ENCODE results near the gene CDC42BPA. TPM values are rescaled to one million over a fixed set of nuclear protein-coding genes. Genes with fewer than 3 reads are reported as not detected.

Gene CDC42BPA
- total RNA-seq, 1 experiment from 2014 or later, result 46.4 TPM

DNA sequence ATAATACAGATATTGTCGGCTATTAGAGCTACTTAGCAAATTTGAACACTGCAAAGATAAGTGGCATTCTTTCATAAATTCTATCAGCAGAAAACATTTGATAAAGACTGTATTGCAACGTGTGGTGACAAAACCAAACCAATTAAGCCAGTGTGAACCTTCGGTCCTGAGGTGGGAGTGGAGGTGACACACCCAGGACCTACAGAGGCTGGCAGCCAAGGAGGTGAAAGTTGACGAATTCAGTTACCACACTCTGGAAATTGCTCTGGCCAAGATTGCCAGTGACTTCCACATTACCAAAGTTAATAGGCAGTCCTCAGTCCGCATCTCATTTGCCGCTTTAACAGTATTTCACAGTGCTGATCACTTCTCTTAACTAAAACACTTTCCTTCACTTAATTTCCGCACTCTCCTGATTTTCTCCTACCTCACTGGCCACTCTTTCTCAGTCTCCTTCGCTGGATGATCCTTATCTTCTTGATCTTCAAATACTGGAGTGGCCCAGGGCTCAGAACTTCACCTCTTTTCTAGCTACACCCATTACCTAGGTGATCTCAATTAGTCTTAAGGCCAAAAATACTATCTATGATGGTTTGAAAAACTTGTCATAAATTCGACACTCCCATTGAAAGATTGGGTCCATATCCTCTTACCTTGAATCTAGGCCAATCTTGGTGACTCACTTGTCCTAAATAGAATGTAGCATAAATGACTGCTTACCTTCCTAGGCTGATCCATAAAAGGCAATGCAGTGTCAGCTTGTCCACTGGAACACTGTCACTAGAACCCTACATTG, 5.1 kb upstream of the CDC42BPA start:
- H3K27ac ChIP-seq, result no peak overlapping the region
- no peaks in the 10 kb centered on the region for H3K9me3 ChIP-seq (replicated peaks)
- no peaks in the 10 kb centered on the region for H3K27me3 ChIP-seq (replicated peaks)
- 0 out of 2 replicates have a peak, but pooled peaks cover 4% of the 10 kb centered on the region for H3K4me1 ChIP-seq (replicated peaks)
- H3K4me3 ChIP-seq, result no peak overlapping the region
- no peak for DNase-seq (ENCODE audit: low read depth in 1 of 2, low spot score in 2 of 2)
- no peaks in the 10 kb centered on the region for H3K36me3 ChIP-seq

- Histone ChIP-seq H3K27me3 (replicated peaks) (no peaks in the 10 kb centered on the region), H3K4me1 (replicated peaks) (0 out of 2 replicates have a peak, but pooled peaks cover 4% of the 10 kb centered on the region), H3K36me3 (peaks cover 6% of the 10 kb centered on the region), H3K4me3 (no peak overlapping the region), H3K27ac (no peak overlapping the region), H3K9me3 (replicated peaks) (no peaks in the 10 kb centered on the region)
- DNase-seq (ENCODE audit: low read depth in 1 of 2, low spot score in 2 of 2), result no peak
Observed at GRCh38 chr1:227322376-227322775, 4.1 kb upstream of the CDC42BPA start.

GRCh38 chr1:227321035-227321434, 2.7 kb upstream of the CDC42BPA start:
- DNase-seq (ENCODE audit: low read depth in 1 of 2, low spot score in 2 of 2), result no peak
- H3K27me3 ChIP-seq (replicated peaks), result no peaks in the 10 kb centered on the region
- H3K4me3 ChIP-seq, result no peak overlapping the region
- peaks cover 6% of the 10 kb centered on the region for H3K36me3 ChIP-seq
- no peak overlapping the region for H3K27ac ChIP-seq
- H3K4me1 ChIP-seq (replicated peaks), result 0 out of 2 replicates have a peak, but pooled peaks cover 4% of the 10 kb centered on the region
- no peaks in the 10 kb centered on the region for H3K9me3 ChIP-seq (replicated peaks)

GRCh38 chr1:227320476-227320875, 2.2 kb upstream of the CDC42BPA start:
- 0 out of 2 replicates have a peak, but pooled peaks cover 4% of the 10 kb centered on the region for H3K4me1 ChIP-seq (replicated peaks)
- no peaks in the 10 kb centered on the region for H3K9me3 ChIP-seq (replicated peaks)
- no peaks in the 10 kb centered on the region for H3K27me3 ChIP-seq (replicated peaks)
- DNase-seq (ENCODE audit: low read depth in 1 of 2, low spot score in 2 of 2), result no peak
- H3K4me3 ChIP-seq, result no peak overlapping the region
- peaks cover 6% of the 10 kb centered on the region for H3K36me3 ChIP-seq
- H3K27ac ChIP-seq, result no peak overlapping the region

- Histone ChIP-seq H3K27me3 (replicated peaks) (no peaks in the 10 kb centered on the region), H3K27ac (peak overlapping the region; percentile 88), H3K4me3 (peak overlapping the region; percentile 93), H3K4me1 (replicated peaks) (0 out of 2 replicates have a peak, but pooled peaks cover 4% of the 10 kb centered on the region), H3K36me3 (peaks cover 6% of the 10 kb centered on the region), H3K9me3 (replicated peaks) (no peaks in the 10 kb centered on the region)
- DNase-seq (ENCODE audit: low read depth in 1 of 2, low spot score in 2 of 2), result peak; percentile 69 to 77
Observed at GRCh38 chr1:227318853-227319607, 738 bp upstream of the CDC42BPA start.

DNA sequence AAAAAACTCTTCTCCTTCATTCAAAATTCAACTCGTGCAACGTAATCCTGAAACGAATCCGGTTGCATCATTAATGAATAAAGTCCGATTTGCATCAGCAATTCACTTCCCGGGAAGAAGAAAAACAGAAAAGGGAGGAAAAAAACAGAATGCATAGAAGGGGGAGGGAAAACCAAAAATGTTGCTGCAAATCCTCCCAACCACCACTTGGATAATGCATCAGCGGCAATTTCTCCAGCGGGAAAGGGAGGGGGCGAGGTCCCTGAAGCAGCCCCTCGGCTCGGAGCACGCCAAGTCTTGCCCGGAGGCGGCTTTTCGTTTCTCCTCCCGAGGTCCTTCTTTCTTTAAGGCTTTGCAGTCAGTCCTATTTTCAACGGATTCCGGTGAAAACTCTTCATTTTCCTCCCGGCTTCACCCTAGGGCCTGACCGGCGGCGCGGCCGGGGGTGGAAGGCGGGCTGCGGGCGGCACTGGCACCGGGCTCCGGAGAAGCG, 723 bp downstream of the CDC42BPA start:
- DNase-seq (ENCODE audit: low read depth in 1 of 2, low spot score in 2 of 2), result peak; percentile 67 to 79
- H3K9me3 ChIP-seq (replicated peaks), result no peaks in the 10 kb centered on the region
- peak overlapping the region; percentile 88 for H3K27ac ChIP-seq
- H3K4me1 ChIP-seq (replicated peaks), result peaks cover 6% of the 10 kb centered on the region
- no peaks in the 10 kb centered on the region for H3K27me3 ChIP-seq (replicated peaks)
- H3K4me3 ChIP-seq, result peak overlapping the region; percentile 93
- peaks cover 6% of the 10 kb centered on the region for H3K36me3 ChIP-seq

GRCh38 chr1:227317011-227317451, 1.3 kb downstream of the CDC42BPA start:
- peak in 1 of 2 experiments; percentile 57 for DNase-seq (ENCODE audit: low read depth in 1 of 2, low spot score in 2 of 2)
- H3K27ac ChIP-seq, result peak overlapping the region; percentile 88

DNA sequence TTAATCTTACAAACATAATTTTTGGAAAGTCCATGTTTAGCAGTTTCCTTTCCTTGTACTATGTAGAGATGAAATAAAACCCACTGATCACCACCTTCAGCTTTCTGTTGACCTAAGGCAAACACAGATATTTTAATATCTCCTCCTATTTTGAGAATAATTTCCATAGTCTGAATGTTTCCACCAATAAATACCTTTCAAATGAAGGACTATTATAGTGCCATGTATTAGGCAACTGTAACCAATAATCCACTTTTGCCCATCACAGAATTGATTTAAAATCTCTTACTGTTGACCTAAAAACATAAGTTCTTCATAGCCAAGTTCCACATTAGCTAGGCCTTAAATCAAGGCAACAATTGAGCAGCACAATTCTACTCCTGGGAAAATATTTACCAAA, 1.8 kb downstream of the CDC42BPA start:
- Histone ChIP-seq H3K36me3 (peaks cover 6% of the 10 kb centered on the region), H3K27ac (peak overlapping the region; percentile 88; the same call in 1 of the 2 replicates), H3K4me3 (peak overlapping the region; percentile 93), H3K4me1 (replicated peaks) (peaks cover 9% of the 10 kb centered on the region), H3K9me3 (replicated peaks) (no peaks in the 10 kb centered on the region), H3K27me3 (replicated peaks) (no peaks in the 10 kb centered on the region)
- no peak for DNase-seq (ENCODE audit: low read depth in 1 of 2, low spot score in 2 of 2)

More at GRCh38 chr1:227317011-227317451, 1.3 kb downstream of the CDC42BPA start:
- Histone ChIP-seq H3K36me3 (peaks cover 6% of the 10 kb centered on the region), H3K9me3 (replicated peaks) (no peaks in the 10 kb centered on the region), H3K4me3 (peak overlapping the region; percentile 93), H3K27me3 (replicated peaks) (no peaks in the 10 kb centered on the region), H3K4me1 (replicated peaks) (peaks cover 9% of the 10 kb centered on the region)

DNA sequence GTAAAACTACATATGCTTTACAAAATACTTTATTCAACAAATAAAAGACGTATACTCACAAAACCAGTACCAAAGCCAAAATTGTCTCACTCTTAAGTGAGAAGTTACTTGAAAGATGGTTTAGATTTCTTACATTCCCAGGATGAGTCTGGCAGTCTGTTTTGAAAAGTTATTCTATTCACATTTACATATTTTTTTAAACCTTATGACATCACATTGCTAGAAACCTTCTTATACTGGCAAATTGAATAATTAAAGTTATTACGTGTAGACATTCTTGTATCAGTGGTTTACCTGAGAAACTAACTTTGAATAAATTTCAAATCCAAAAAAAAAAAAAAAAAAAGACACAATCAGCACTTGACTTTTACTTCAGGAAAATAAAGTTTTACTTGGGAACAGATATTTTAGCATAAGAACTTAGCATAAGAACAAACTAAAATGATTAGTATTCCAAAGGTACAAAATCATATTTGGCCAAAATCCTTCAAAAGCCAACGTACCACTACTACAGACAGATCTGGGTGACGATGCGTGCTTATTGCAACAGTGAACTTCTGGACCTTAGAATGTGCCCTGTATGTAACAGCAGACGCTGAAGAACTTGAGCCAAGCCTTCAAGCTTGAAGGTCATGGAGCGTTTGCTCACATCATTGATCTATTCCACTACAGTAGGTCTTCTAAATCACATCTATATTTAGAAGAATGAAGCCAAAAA, 2.5 kb downstream of the CDC42BPA start:
- no peaks in the 10 kb centered on the region for H3K9me3 ChIP-seq (replicated peaks)
- H3K4me1 ChIP-seq (replicated peaks), result peaks cover 9% of the 10 kb centered on the region
- peak overlapping the region; percentile 93 for H3K4me3 ChIP-seq
- H3K27me3 ChIP-seq (replicated peaks), result no peaks in the 10 kb centered on the region
- peaks cover 6% of the 10 kb centered on the region for H3K36me3 ChIP-seq
- peak overlapping the region; percentile 88; the same call in 1 of the 2 replicates for H3K27ac ChIP-seq
- DNase-seq (ENCODE audit: low read depth in 1 of 2, low spot score in 2 of 2), result peak in 1 of 2 experiments; percentile 52

DNA sequence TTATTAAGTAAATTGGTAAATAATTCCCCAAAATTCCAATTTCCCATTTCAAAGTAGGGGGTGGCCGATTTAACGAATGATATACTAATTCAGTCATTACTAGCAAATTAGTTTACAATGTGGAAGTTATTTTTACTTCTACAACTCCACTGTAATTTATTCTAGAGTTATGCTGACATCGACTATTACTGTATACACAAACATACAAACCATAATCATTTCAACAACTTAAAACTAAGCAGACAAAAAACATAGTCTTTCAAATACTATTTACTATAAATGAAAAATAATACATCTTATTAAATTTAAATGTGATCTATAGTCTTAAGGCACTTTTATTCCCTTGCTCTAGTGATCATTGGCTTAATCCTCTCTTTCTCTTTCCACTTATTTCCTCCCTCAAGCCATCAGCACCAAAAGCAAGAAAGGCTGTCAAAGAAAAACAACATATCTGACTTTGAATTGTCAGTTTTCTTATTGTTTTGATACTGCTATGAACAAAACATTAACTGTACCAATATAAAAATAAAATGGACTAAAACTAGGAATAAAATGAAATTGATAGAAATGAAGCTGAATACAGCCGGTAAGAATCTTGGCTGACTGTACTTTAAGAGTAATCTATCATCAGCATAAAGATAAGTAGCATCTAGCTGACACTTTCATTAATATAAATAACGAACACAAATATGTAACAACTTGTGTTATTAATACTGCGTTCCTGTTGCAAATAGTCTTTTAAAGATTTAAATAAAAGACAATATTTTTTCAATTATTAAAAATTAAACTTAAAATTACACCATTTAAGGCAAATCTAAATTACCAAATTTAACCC, 4.1 kb downstream of the CDC42BPA start:
- DNase-seq (ENCODE audit: low read depth in 1 of 2, low spot score in 2 of 2), result peak in 1 of 2 experiments; percentile 31
- Histone ChIP-seq H3K36me3 (peaks cover 6% of the 10 kb centered on the region), H3K4me3 (peak overlapping the region; percentile 93), H3K27ac (no peak overlapping the region), H3K4me1 (replicated peaks) (peaks cover 6% of the 10 kb centered on the region), H3K27me3 (replicated peaks) (no peaks in the 10 kb centered on the region), H3K9me3 (replicated peaks) (no peaks in the 10 kb centered on the region)

- no peaks in the 10 kb centered on the region for H3K9me3 ChIP-seq (replicated peaks)
- DNase-seq (ENCODE audit: low read depth in 1 of 2, low spot score in 2 of 2), result no peak
- H3K27ac ChIP-seq, result no peak overlapping the region
- H3K27me3 ChIP-seq (replicated peaks), result no peaks in the 10 kb centered on the region
- no peak overlapping the region for H3K4me3 ChIP-seq
- H3K4me1 ChIP-seq (replicated peaks), result peaks cover 5% of the 10 kb centered on the region
- H3K36me3 ChIP-seq, result no peaks in the 10 kb centered on the region
Observed at GRCh38 chr1:227312361-227313025, 5.8 kb downstream of the CDC42BPA start.

GRCh38 chr1:227311389-227312001, 6.8 kb downstream of the CDC42BPA start:
- Histone ChIP-seq H3K4me1 (replicated peaks) (peaks cover 5% of the 10 kb centered on the region), H3K9me3 (replicated peaks) (no peaks in the 10 kb centered on the region), H3K36me3 (no peaks in the 10 kb centered on the region), H3K27me3 (replicated peaks) (no peaks in the 10 kb centered on the region), H3K27ac (no peak overlapping the region), H3K4me3 (no peak overlapping the region)
- no peak for DNase-seq (ENCODE audit: low read depth in 1 of 2, low spot score in 2 of 2)

Measured in SJSA1 (cell line).